PC-3 (cell line): Measurements from ENCODE around the gene CYP2A6. TPM values are rescaled to one million over a fixed set of nuclear protein-coding genes. Genes with fewer than 3 reads are reported as not detected.
"Not testable (repeated sequence)": the region's sequence is repeated elsewhere in the genome, so short reads cannot be mapped to it uniquely, and the experiment has no call there.

Source experiments
- ATAC-seq: fragments of 200-7000 bp; cut with Tn5 transposase; 2 replicates; pipeline ENCODE4 v1.9.1; 2020; ENCODE audit warnings: mild to moderate bottlenecking, moderate library complexity
- BruUV-seq: library from RNA; stranded (reverse); fragments of 400-500 nt; replicated peaks from 2 replicates; lab custom pipeline; 2021; lab: Mats Ljungman, UMichigan
- CTCF ChIA-PET: fragments of 300-600 bp; sonication (Branson Sonifier 250); formaldehyde crosslinking; loops from one replicate; lab custom pipeline; 2022; ENCODE audit warnings: antibody characterized with exemption; lab: Charles Lee
- POLR2A ChIA-PET: fragments of 300-600 bp; sonication (Branson Sonifier 250); formaldehyde crosslinking; loops from one replicate; lab custom pipeline; 2022; ENCODE audit warnings: antibody characterized with exemption; ENCODE audit not compliant: unreplicated experiment; lab: Charles Lee
- DNase-seq: peaks from one replicate; pipeline ENCODE4 v3.0.0-alpha.2; 2015
- H2AFZ ChIP-seq: fragments of 300-600 bp; sonication (generic); 2 replicates; pipeline ENCODE4 v1.6.0; 2016; ENCODE audit warnings: antibody characterized with exemption, low read length
- H3F3A ChIP-seq: fragments of 300-600 bp; sonication (generic); one replicate; pipeline ENCODE4 v1.6.0; 2017; ENCODE audit warnings: antibody characterized with exemption, low read length, control low read depth, mild to moderate bottlenecking; ENCODE audit not compliant: unreplicated experiment
- H3K27ac ChIP-seq: fragments of 300-600 bp; sonication (generic); 2 replicates; pipeline ENCODE4 v1.5.1; 2016; ENCODE audit warnings: mild to moderate bottlenecking, low read length
- H3K27me3 ChIP-seq: fragments of 300-600 bp; sonication (generic); 2 replicates; pipeline ENCODE4 v1.6.1; 2016; ENCODE audit warnings: low read length, mixed read lengths
- H3K36me3 ChIP-seq: fragments of 300-600 bp; sonication (generic); 2 replicates; pipeline ENCODE4 v1.6.1; 2016; ENCODE audit warnings: low read depth, mixed run types, low read length, mixed read lengths
- H3K4me1 ChIP-seq: fragments of 300-600 bp; sonication (generic); 2 replicates; pipeline ENCODE4 v1.5.1; 2016; ENCODE audit warnings: low read length; ENCODE audit not compliant: insufficient read depth
- H3K4me2 ChIP-seq: fragments of 300-600 bp; sonication (generic); 2 replicates; pipeline ENCODE4 v1.6.0; 2016; ENCODE audit warnings: low read length
- H3K4me3 ChIP-seq: fragments of 300-600 bp; sonication (generic); 2 replicates; pipeline ENCODE4 v1.5.1; 2016; ENCODE audit warnings: mild to moderate bottlenecking, low read length, mixed read lengths
- H3K79me2 ChIP-seq: fragments of 300-600 bp; sonication (generic); 2 replicates; pipeline ENCODE4 v1.6.1; 2017; ENCODE audit warnings: low read length, mixed read lengths
- H3K9ac ChIP-seq: fragments of 300-600 bp; sonication (generic); 2 replicates; pipeline ENCODE4 v1.6.0; 2016; ENCODE audit warnings: mild to moderate bottlenecking, low read length
- H3K9me2 ChIP-seq: fragments of 300-600 bp; sonication (generic); replicated peaks from 2 replicates; pipeline ENCODE4 v1.6.1; 2016; ENCODE audit warnings: mixed run types, low read length, mixed read lengths
- H3K9me3 ChIP-seq: fragments of 300-600 bp; sonication (generic); 2 replicates; pipeline ENCODE4 v1.6.1; 2016; ENCODE audit warnings: low read length, mixed read lengths
- H4K20me1 ChIP-seq: fragments of 300-600 bp; sonication (generic); 2 replicates; pipeline ENCODE4 v1.6.1; 2016; ENCODE audit warnings: low read length, mixed read lengths
- EZH2 ChIP-seq: fragments of 300-600 bp; sonication (generic); IDR thresholded peaks from one replicate; pipeline ENCODE4 v1.6.1; 2017; ENCODE audit warnings: antibody characterized with exemption, mild to moderate bottlenecking, low read length; ENCODE audit not compliant: unreplicated experiment
- EZH2phosphoT487 ChIP-seq: fragments of 300-600 bp; sonication (generic); IDR thresholded peaks from 2 replicates; pipeline ENCODE4 v1.6.1; 2018; ENCODE audit warnings: mild to moderate bottlenecking, antibody characterized with exemption, low read length, borderline replicate concordance
- intact Hi-C: fragments of 100-400 bp; cut with micrococcal nuclease; formaldehyde crosslinking; loops from 2 replicates; pipeline ENCODE4 v1.9.0; 2023
- total RNA-seq: library from RNA; depleted of rRNA; stranded (reverse); fragments of >200 nt; gene quantifications from 2 replicates; pipeline ENCODE4 v1.2.3, GENCODE V29; 2014
- TF ChIP-seq, protein P1 (sequence below): fragments of 300-600 bp; sonication (generic); conservative IDR thresholded peaks from 2 replicates; pipeline ENCODE4 v1.5.1; 2017; ENCODE audit warnings: antibody characterized with exemption, low read depth, mild to moderate bottlenecking, low read length

The CYP2A6 gene
- total RNA-seq, 1 experiment from 2014 or later, result not detected

DNA sequence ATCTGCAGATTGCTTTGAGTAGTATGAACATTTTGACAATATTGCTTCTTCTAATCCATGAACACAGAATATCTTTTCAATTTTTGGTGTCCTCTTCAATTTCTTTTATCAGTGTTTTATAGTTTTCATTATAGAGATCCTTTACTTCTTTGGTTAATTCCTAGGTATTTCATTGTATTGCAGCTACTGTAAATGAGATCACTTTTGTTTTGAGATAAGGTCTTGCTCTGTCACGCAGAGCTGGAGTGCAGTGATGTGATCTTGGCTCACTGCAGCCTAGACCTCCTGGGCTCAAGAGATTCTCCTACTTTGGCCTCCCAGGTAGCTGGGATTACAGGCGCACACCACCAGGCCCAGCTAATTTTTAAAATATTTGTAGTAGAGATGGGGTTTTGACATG, 22.0 kb upstream of the CYP2A6 start:
- Histone ChIP-seq H3K9me2 (no peaks in the 10 kb centered on the region), H3K9ac (no peak overlapping the region), H3K4me3 (no peak overlapping the region), H3F3A (no peaks in the 10 kb centered on the region), H3K9me3 (no peaks in the 10 kb centered on the region), H3K4me2 (no peak overlapping the region), H2AFZ (no peak overlapping the region), H3K27me3 (0 out of 2 replicates have a peak, but pooled peaks cover 5% of the 10 kb centered on the region), H4K20me1 (no peaks in the 10 kb centered on the region), H3K27ac (no peak overlapping the region), H3K4me1 (no peaks in the 10 kb centered on the region), H3K79me2 (no peaks in the 10 kb centered on the region), H3K36me3 (no peaks in the 10 kb centered on the region)
- TF ChIP-seq, protein P1, sequence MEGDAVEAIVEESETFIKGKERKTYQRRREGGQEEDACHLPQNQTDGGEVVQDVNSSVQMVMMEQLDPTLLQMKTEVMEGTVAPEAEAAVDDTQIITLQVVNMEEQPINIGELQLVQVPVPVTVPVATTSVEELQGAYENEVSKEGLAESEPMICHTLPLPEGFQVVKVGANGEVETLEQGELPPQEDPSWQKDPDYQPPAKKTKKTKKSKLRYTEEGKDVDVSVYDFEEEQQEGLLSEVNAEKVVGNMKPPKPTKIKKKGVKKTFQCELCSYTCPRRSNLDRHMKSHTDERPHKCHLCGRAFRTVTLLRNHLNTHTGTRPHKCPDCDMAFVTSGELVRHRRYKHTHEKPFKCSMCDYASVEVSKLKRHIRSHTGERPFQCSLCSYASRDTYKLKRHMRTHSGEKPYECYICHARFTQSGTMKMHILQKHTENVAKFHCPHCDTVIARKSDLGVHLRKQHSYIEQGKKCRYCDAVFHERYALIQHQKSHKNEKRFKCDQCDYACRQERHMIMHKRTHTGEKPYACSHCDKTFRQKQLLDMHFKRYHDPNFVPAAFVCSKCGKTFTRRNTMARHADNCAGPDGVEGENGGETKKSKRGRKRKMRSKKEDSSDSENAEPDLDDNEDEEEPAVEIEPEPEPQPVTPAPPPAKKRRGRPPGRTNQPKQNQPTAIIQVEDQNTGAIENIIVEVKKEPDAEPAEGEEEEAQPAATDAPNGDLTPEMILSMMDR, result no peak
- TF ChIP-seq EZH2phosphoT487 (no peak), EZH2 (no peak)
- CTCF ChIA-PET, result no interaction called here
- BruUV-seq, result no TSS peak
- intact Hi-C loops, result no loop called here
- POLR2A ChIA-PET, result no interaction called here
- ATAC-seq (no peak), DNase-seq (no peak)

DNA sequence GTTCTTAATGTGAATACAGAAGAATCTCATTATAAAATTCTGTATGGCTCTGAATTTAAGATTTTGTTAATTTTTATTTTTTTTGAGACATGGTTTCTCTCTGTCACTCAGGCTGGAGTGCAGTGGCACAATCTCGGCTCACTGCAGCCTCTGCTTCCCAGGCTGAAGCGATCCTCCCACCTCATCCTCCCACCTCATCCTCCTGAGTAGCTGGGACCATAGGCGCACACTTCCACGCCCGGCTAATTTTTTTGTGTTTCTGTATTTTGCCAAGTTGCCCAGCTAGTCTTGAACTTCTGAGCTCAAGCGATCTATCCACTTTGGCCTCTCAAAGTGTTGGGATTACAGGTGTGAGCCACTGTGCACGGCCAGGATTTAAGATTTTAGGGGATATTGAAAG, 17.5 kb upstream of the CYP2A6 start:
- Histone ChIP-seq H3K9ac (no peak overlapping the region), H3K27me3 (no peaks in the 10 kb centered on the region), H3K9me2 (no peaks in the 10 kb centered on the region), H3K9me3 (no peaks in the 10 kb centered on the region), H3K4me2 (no peak overlapping the region), H3F3A (no peaks in the 10 kb centered on the region), H3K36me3 (no peaks in the 10 kb centered on the region), H3K4me1 (peaks cover under 1% of the 10 kb centered on the region), H3K27ac (no peak overlapping the region), H3K79me2 (no peaks in the 10 kb centered on the region), H4K20me1 (no peaks in the 10 kb centered on the region), H3K4me3 (no peak overlapping the region), H2AFZ (no peak overlapping the region)
- ATAC-seq (no peak), DNase-seq (no peak)
- TF ChIP-seq, protein P1, result no peak
- TF ChIP-seq EZH2, result no peak
- TF ChIP-seq EZH2phosphoT487, result no peak
- no TSS peak for BruUV-seq
- intact Hi-C loops, result no loop called here
- POLR2A ChIA-PET, result no interaction called here
- CTCF ChIA-PET, result no interaction called here

DNA sequence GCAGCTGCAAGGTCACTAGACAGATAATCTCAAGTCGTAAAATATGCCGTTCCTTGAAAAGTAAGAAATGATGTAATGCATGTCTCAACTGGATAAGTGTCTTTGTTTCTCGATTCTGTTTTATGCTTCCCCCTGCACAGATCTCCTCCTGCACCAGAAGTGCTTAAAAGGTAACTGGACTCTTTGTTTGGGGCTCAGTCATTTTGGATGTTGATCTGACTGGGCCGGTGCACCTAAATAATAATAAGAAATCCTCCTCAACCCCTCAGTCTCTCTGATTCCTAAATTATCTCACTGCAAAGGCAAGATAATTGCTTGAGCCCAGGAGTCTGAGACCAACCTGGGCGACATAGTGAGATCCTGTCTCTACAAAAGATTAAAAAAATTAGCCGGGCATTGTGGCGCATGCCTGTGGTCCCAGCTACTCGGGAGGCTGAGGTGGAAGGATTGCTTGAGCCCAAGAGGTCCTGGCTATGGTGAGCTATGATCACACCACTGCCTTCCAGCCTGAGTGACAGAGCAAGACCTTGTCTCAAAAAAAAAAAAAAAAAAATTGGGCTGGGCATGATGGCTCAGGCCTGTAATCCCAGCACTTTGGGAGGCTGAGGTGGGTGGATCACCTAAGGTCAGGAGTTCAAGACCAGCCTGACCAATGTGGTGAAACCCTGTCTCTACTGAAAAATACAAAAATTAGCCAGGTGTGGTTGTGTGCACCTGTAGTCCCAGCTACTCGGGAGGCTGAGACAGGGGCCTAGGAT, 14.7 kb upstream of the CYP2A6 start:
- CTCF ChIA-PET, POLR2A ChIA-PET: not testable (repeated sequence)

More for the DNA sequence above, 14.7 kb upstream of the CYP2A6 start:
- H3K4me2 ChIP-seq, BruUV-seq, H3K36me3 ChIP-seq, H3K4me1 ChIP-seq, DNase-seq, H3K27ac ChIP-seq, H3K9ac ChIP-seq, H3F3A ChIP-seq, H3K9me2 ChIP-seq, intact Hi-C loops, H3K9me3 ChIP-seq, H3K79me2 ChIP-seq, H4K20me1 ChIP-seq, H3K27me3 ChIP-seq, H2AFZ ChIP-seq, ATAC-seq, H3K4me3 ChIP-seq: not testable (repeated sequence)
